Hair follicular keratinocyte (primary cell): Measurements from ENCODE around the gene ZNF593OS. TPM values are rescaled to one million over a fixed set of nuclear protein-coding genes. Genes with fewer than 3 reads are reported as not detected.

Experiments used
- total RNA-seq: library from RNA; depleted of rRNA; stranded (reverse); fragments of >200 nt; gene quantifications from 2 replicates; pipeline ENCODE4 v1.2.3, GENCODE V29; 2015

The ZNF593OS gene
- total RNA-seq, result not detected in 2 replicates

DNA sequence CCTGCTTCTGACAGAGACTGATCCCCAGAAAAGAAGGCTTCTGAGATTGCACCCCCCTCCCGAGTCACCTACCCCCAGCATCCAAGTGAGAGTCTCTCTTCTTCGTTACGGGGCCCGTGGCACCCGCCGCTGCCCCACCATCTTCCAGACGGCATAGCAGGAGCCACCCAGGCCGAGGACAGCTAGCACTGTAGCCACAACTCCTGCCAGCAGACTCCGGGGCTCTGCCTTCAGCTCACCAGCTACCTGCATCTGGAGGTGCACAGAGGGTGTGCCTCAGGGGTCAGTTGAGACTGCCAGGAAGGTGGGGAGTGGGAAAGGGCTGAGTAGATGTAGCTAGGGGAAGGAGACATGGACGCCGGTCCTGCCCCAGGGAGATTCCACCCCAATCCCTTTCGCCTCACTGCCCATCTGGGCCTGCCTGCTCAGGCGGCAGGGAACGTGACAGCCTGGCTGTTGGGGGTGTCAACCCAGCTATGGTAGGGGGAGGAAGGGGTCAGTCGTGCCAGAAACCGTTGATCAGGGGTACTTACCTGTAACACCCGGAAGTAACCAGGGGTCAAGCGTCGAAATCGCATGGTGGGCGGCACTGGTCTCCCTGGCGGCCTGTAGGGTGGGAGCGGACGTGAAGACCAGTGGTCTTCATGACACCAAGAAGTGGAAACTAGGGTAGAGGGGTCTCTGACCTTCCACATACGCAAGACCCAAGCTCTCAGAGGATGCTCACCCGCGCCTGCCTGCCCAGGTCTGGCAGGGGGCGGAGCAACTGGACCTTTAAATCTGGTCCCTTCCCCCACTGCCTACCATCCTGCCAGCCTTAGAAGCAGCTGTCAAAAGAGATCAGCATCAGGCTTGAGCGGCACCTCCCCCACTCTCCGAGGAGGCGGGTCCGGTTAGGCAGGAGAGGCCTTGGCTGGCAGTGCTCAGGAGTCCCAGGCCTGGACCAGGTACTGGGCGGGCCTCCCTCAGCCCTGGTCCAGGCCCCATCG is at the start of gene ZNF593OS:
TSS of gene ZNF593OS (minus strand) at position 749 of the 989 bp plus-strand sequence. CDS start at position 578, 171 bp downstream.

DNA sequence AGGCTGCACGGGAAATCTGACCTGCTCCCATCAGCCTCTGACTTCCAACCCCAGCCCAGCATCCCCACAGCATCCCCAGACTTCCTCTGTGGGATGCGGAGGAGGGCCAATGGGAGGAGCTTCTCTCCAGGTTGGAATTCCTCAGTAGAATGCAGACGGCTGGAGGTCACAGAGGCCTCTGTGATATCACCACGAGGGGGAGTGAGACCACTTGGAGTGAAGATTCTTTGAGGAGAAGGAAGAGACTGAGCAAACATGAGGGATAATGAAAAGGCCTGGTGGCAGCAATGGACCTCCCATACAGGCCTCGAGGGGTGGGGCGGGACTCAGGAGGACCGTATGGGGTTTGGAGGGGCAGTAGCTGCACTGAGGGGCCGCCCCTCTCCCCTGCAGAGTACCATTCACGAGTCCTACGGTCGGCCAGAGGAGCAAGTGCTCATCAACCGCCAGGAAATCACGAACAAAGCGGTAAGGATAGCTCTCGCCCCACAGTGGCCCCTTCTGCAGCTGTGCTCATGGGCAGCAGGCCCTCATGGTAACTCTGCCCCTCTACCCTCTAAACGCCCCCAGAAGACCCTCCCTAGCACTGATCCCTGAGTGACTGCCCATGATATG is 18.8 kb upstream of the ZNF593OS start, which contains the start of gene CATSPER4:
TSS of gene CATSPER4 (plus strand) at position 230 of the 615 bp plus-strand sequence. CDS start at position 256, 26 bp downstream.

DNA sequence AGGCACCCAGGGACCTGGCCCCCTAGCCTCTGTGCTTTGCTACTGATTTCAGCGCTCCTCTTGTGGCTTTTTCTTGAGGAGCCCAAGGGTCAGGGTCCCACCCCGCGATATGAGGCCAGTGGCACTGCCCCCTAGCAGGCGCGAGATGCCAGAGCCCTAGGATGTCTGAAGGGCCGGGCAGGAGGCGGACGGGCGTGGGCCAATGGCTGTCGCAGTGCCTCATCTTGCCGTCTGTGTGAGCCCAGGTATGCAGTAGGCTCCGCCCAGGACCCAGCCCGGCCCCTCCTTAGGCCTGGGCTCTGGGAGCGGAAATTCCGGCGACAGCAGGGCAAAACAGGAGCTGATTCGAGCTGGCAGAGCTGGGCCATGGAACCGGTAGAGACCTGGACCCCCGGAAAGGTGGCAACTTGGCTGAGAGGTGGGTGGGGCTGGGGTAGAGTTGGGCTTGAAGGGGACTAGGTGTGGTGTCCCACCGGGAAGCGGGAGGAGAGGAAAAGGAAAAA is 5.6 kb upstream of the ZNF593OS start, which contains the start of gene CNKSR1:
TSS of gene CNKSR1 (plus strand) at position 310 of the 503 bp plus-strand sequence. CDS start at position 367, 57 bp downstream.

DNA sequence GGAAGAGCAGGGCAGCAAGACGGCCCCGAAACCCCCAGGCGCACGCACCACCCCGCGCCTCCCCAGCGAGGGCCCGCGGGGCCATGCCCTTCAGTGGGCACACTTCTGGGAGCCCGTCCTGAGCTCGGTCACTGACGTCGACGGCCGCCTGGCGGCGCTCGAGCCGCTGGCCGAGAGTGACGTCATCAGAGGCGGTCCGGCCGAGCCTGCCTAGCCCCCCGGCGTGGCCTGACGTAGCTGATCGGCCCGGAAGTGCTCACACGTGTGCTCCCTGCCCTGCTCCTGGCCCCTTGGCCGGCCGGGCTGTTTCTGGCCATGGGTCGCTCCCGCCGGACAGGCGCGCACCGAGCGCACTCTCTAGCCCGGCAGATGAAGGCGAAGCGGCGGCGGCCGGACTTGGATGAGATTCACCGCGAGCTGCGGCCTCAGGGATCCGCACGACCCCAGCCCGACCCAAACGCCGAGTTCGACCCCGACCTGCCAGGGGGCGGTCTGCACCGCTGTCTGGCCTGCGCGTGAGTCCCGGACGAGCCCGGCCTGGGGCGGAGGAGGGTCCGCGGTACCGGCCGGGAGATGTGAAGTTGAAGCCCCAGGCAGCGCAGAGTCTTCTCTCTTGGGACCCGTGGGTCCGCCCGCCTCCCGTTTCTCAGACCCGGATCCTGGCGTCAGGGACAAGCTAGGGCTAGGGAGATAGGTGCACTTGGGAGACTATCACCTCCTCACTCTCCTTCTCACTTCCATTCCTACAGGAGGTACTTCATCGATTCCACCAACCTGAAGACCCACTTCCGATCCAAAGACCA is 1.8 kb downstream of the ZNF593OS start, which contains the start of gene ZNF593:
TSS of gene ZNF593 (plus strand) at position 240 of the 803 bp plus-strand sequence. CDS start at position 316, 76 bp downstream.

DNA sequence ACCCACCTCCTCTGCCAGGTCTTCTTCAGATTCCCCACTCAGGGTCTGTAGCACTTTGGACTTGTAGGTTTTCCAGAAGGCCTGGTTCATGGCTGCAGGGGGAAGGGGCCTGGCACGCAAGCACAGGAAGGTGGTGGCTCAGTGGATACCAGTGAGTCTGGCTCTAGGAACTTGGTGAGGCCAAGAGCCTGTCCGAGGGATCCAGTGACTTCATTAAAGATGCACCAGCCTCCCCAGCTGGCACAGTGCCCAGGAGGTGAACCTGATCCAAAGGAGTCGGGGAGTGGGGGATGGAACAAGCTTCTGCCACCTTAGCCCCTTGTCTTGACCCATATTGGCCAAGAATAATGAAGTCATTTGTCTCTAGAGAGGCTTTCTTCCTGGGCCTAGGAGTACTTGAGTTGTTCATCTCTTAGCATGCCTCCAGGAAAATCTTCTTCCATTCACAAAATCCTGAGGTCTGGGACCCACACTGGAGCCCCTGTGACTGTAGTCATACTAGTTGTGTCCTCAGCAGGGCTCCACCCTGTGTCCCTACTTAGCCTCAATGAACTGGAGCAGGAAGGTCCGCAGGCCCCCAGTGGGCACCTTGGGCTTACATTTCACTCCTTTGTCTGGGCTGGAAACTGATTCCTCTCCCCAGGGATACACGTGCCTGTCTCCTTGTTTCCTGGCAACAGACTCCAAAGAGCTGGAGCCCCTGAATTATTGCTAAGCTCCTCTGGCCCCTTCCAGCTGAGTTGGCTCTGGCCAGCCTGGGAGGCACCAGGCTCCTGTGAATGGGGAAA is 3.0 kb downstream of the ZNF593OS start, which contains the start of gene C1orf232:
TSS of gene C1orf232 (minus strand) at position 554 of the 788 bp plus-strand sequence. CDS start at position 90, 464 bp downstream.

DNA sequence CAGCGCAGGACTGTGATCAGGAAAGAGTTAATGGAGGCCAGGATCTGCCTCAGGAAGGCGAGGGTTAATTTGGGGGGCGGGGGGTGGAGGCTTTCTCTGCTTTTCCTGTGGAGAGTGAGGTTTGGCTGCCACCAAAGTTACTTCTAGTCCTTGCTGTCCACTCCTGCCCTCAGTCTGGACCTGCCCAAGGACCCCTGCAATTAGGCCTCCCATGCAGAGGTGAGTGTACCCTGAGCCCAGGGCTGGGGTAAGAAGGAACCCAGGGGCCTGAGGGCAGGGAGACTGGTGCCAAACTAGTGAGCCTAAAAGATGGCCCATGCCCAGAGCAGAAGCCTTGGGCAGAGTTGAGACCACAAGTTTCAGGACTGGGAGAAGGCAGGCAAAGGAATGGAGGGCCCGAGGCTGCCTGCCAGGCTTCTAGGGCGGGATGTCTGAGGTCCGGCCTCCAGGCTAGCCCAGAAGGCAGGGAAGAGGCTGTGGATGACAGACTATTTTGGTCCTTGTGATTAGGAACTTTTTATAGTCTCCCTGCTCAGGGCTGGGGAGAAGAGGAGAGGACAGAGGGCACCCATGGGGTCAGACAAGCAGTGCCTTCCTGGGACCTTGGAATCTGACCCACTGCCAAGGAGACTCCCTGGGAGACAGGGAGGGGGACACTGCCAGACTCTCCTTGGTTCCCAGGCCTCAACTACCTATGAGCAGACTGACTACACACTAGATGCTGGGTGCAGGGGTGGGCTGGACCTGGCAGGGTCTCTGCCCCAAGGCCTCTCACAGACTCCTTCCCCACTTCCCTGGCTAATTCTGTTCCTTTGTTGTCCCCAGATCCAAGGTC is 12.5 kb downstream of the ZNF593OS start, which contains the start of gene FAM110D:
TSS of gene FAM110D (plus strand) at position 172 of the 835 bp plus-strand sequence. CDS start 2,213 bp downstream, outside the sequence.

Other genes with a start within 250 kb of the ZNF593OS start
- 7.8 and 10.5 TPM in 2 replicates for gene PAFAH2, start 173.8 kb downstream of the ZNF593OS start, total RNA-seq
- not detected in 2 replicates for gene EXTL1, start 150.1 kb downstream of the ZNF593OS start, total RNA-seq
- not detected in 2 replicates for gene SLC30A2, start 125.7 kb downstream of the ZNF593OS start, total RNA-seq
- gene TRIM63, start 104.2 kb downstream of the ZNF593OS start, total RNA-seq, result not detected in 2 replicates
- gene PDIK1L, start 60.0 kb downstream of the ZNF593OS start, total RNA-seq, result 1.5 and 1.6 TPM in 2 replicates
- gene FAM110D, start 12.8 kb downstream of the ZNF593OS start, total RNA-seq, result not detected in 2 replicates
- gene C1orf232, start 2.9 kb downstream of the ZNF593OS start, total RNA-seq, result not detected in 2 replicates
- 55.7 and 57.6 TPM in 2 replicates for gene ZNF593, start 1.9 kb downstream of the ZNF593OS start, total RNA-seq
- gene CNKSR1, start 5.7 kb upstream of the ZNF593OS start, total RNA-seq, result 12.1 and 14.1 TPM in 2 replicates
- gene CATSPER4, start 18.8 kb upstream of the ZNF593OS start, total RNA-seq, result not detected in 2 replicates
- gene CEP85, start 62.4 kb upstream of the ZNF593OS start, total RNA-seq, result 9.3 and 14.6 TPM in 2 replicates
- gene SH3BGRL3, start 108.3 kb upstream of the ZNF593OS start, total RNA-seq, result 155 and 186 TPM in 2 replicates
- 1.4 and 2.9 TPM in 2 replicates for gene UBXN11, start 134.8 kb upstream of the ZNF593OS start, total RNA-seq
- 0.55 TPM in 1 of 2 replicates, not detected in the other for gene CD52, start 146.1 kb upstream of the ZNF593OS start, total RNA-seq
- gene CRYBG2, start 182.3 kb upstream of the ZNF593OS start, total RNA-seq, result 3.3 and 3.9 TPM in 2 replicates
- gene ZNF683, start 200.9 kb upstream of the ZNF593OS start, total RNA-seq, result not detected in 2 replicates
- not detected in 2 replicates for gene LIN28A, start 239.0 kb upstream of the ZNF593OS start, total RNA-seq